Measurements from ENCODE around the gene LGALS4.
"Not testable (repeated sequence)": the region's sequence is repeated elsewhere in the genome, so short reads cannot be mapped to it uniquely, and the experiment has no call there.

The LGALS4 gene

GRCh38 chr19:38765214-38765613, 47.5 kb downstream of the LGALS4 start:
- Histone ChIP-seq H3K27ac (ENCODE audit: insufficient read depth in 1 of 2, low read depth in 1 of 2, low read length in 2 of 2, poor library complexity in 1 of 2, severe bottlenecking in 2 of 2) (no peak overlapping the region), H3K27me3 (replicated peaks in 2 of 5; ENCODE audit: control insufficient read depth in 4 of 5, insufficient read depth in 5 of 5, low read length in 4 of 5) (no peaks in the 10 kb centered on the region), H3K9me3 (ENCODE audit: control extremely low read depth in 1 of 5, control insufficient read depth in 4 of 5, insufficient read depth in 2 of 5, low read depth in 1 of 5, low read length in 4 of 5) (no peaks in the 10 kb centered on the region), H3K4me1 (ENCODE audit: control extremely low read depth in 1 of 4, control insufficient read depth in 4 of 4, insufficient read depth in 4 of 4, low read length in 3 of 4) (peaks cover 0 to 9% (median 5%) of the 10 kb centered on the region in 4 experiments), H3K4me3 (ENCODE audit: control insufficient read depth in 1 of 7, extremely low read depth in 1 of 7, insufficient read depth in 4 of 7, low read depth in 2 of 7, low read length in 6 of 7) (no peak overlapping the region), H3K36me3 (ENCODE audit: control insufficient read depth in 4 of 4, insufficient read depth in 4 of 4, low read length in 3 of 4) (no peaks in the 10 kb centered on the region)
- no CpG with 5 or more reads among the region's 2 CpGs for WGBS (ENCODE audit: insufficient coverage)
- DNase-seq, result no peak
- ChIA-PET CTCF (no interaction called here), POLR2A (no interaction called here)

GRCh38 chr19:38763795-38764220, 48.9 kb downstream of the LGALS4 start:
- Histone ChIP-seq H3K4me1 (ENCODE audit: control extremely low read depth in 1 of 4, control insufficient read depth in 4 of 4, insufficient read depth in 4 of 4, low read length in 3 of 4) (no peaks in the 10 kb centered on the region), H3K36me3 (ENCODE audit: control insufficient read depth in 4 of 4, insufficient read depth in 4 of 4, low read length in 3 of 4) (no peaks in the 10 kb centered on the region), H3K27ac (ENCODE audit: insufficient read depth in 1 of 2, low read depth in 1 of 2, low read length in 2 of 2, poor library complexity in 1 of 2, severe bottlenecking in 2 of 2) (no peak overlapping the region), H3K9me3 (ENCODE audit: control extremely low read depth in 1 of 5, control insufficient read depth in 4 of 5, insufficient read depth in 2 of 5, low read depth in 1 of 5, low read length in 4 of 5) (no peaks in the 10 kb centered on the region), H3K27me3 (replicated peaks in 2 of 5; ENCODE audit: control insufficient read depth in 4 of 5, insufficient read depth in 5 of 5, low read length in 4 of 5) (no peaks in the 10 kb centered on the region), H3K4me3 (ENCODE audit: control insufficient read depth in 1 of 7, extremely low read depth in 1 of 7, insufficient read depth in 4 of 7, low read depth in 2 of 7, low read length in 6 of 7) (no peak overlapping the region)
- ChIA-PET POLR2A (no interaction called here), CTCF (no interaction called here)
- WGBS (ENCODE audit: insufficient coverage), result 93% methylated on average over 3 of the region's 3 CpGs
- DNase-seq, result no peak

GRCh38 chr19:38761884-38762389, 50.8 kb downstream of the LGALS4 start:
- WGBS (ENCODE audit: insufficient coverage), result 91% methylated on average over 5 of the region's 9 CpGs
- POLR2A ChIA-PET, result not testable (repeated sequence)

GRCh38 chr19:38760805-38761517, 51.8 kb downstream of the LGALS4 start:
- DNase-seq; H3K9me3 ChIP-seq (ENCODE audit: control extremely low read depth in 1 of 5, control insufficient read depth in 4 of 5, insufficient read depth in 2 of 5, low read depth in 1 of 5, low read length in 4 of 5); H3K4me1 ChIP-seq (ENCODE audit: control extremely low read depth in 1 of 4, control insufficient read depth in 4 of 4, insufficient read depth in 4 of 4, low read length in 3 of 4); H3K27me3 ChIP-seq (replicated peaks in 2 of 5; ENCODE audit: control insufficient read depth in 4 of 5, insufficient read depth in 5 of 5, low read length in 4 of 5); H3K27ac ChIP-seq (ENCODE audit: insufficient read depth in 1 of 2, low read depth in 1 of 2, low read length in 2 of 2, poor library complexity in 1 of 2, severe bottlenecking in 2 of 2); H3K36me3 ChIP-seq (ENCODE audit: control insufficient read depth in 4 of 4, insufficient read depth in 4 of 4, low read length in 3 of 4); H3K4me3 ChIP-seq (ENCODE audit: control insufficient read depth in 1 of 7, extremely low read depth in 1 of 7, insufficient read depth in 4 of 7, low read depth in 2 of 7, low read length in 6 of 7); POLR2A ChIA-PET: not testable (repeated sequence)
- CTCF ChIA-PET, result interaction anchor here (1.2 to 1.8 kb wide), 3 partner anchors 9 to 126 kb away, joined by 3 to 9 read pairs (median 6); no protein-coding TSS in a partner anchor
- WGBS (ENCODE audit: insufficient coverage), result no CpG with 5 or more reads among the region's 6 CpGs

More at GRCh38 chr19:38761884-38762389, 50.8 kb downstream of the LGALS4 start:
- H3K27me3 ChIP-seq (replicated peaks in 2 of 5; ENCODE audit: control insufficient read depth in 4 of 5, insufficient read depth in 5 of 5, low read length in 4 of 5); H3K4me3 ChIP-seq (ENCODE audit: control insufficient read depth in 1 of 7, extremely low read depth in 1 of 7, insufficient read depth in 4 of 7, low read depth in 2 of 7, low read length in 6 of 7); DNase-seq; H3K9me3 ChIP-seq (ENCODE audit: control extremely low read depth in 1 of 5, control insufficient read depth in 4 of 5, insufficient read depth in 2 of 5, low read depth in 1 of 5, low read length in 4 of 5); H3K27ac ChIP-seq (ENCODE audit: insufficient read depth in 1 of 2, low read depth in 1 of 2, low read length in 2 of 2, poor library complexity in 1 of 2, severe bottlenecking in 2 of 2); H3K36me3 ChIP-seq (ENCODE audit: control insufficient read depth in 4 of 4, insufficient read depth in 4 of 4, low read length in 3 of 4); H3K4me1 ChIP-seq (ENCODE audit: control extremely low read depth in 1 of 4, control insufficient read depth in 4 of 4, insufficient read depth in 4 of 4, low read length in 3 of 4): not testable (repeated sequence)
- CTCF ChIA-PET, result interaction anchor here (0.9 to 1.8 kb wide), 2 partner anchors 14 to 28 kb away, joined by 3 to 6 read pairs; no protein-coding TSS in a partner anchor

- H3K4me1 ChIP-seq (ENCODE audit: control extremely low read depth in 1 of 4, control insufficient read depth in 4 of 4, insufficient read depth in 4 of 4, low read length in 3 of 4), result no peaks in the 10 kb centered on the region
- no peak overlapping the region for H3K27ac ChIP-seq (ENCODE audit: insufficient read depth in 1 of 2, low read depth in 1 of 2, low read length in 2 of 2, poor library complexity in 1 of 2, severe bottlenecking in 2 of 2)
- H3K4me3 ChIP-seq (ENCODE audit: control insufficient read depth in 1 of 7, extremely low read depth in 1 of 7, insufficient read depth in 4 of 7, low read depth in 2 of 7, low read length in 6 of 7), result no peak overlapping the region
- WGBS (ENCODE audit: insufficient coverage), result 84% methylated on average over 8 of the region's 10 CpGs
- H3K36me3 ChIP-seq (ENCODE audit: control insufficient read depth in 4 of 4, insufficient read depth in 4 of 4, low read length in 3 of 4), result no peaks in the 10 kb centered on the region
- H3K27me3 ChIP-seq (replicated peaks in 2 of 5; ENCODE audit: control insufficient read depth in 4 of 5, insufficient read depth in 5 of 5, low read length in 4 of 5), result no peaks in the 10 kb centered on the region
- no peak for DNase-seq
- POLR2A ChIA-PET, result no interaction called here
- CTCF ChIA-PET, result no interaction called here
- peaks cover 0 to 4% (median 0%) of the 10 kb centered on the region in 5 experiments for H3K9me3 ChIP-seq (ENCODE audit: control extremely low read depth in 1 of 5, control insufficient read depth in 4 of 5, insufficient read depth in 2 of 5, low read depth in 1 of 5, low read length in 4 of 5)
Observed at GRCh38 chr19:38759590-38760003, 53.1 kb downstream of the LGALS4 start.

GRCh38 chr19:38754196-38754595, 58.5 kb downstream of the LGALS4 start:
- H3K36me3 ChIP-seq (ENCODE audit: control insufficient read depth in 4 of 4, insufficient read depth in 4 of 4, low read length in 3 of 4); POLR2A ChIA-PET; H3K27ac ChIP-seq (ENCODE audit: insufficient read depth in 1 of 2, low read depth in 1 of 2, low read length in 2 of 2, poor library complexity in 1 of 2, severe bottlenecking in 2 of 2); H3K9me3 ChIP-seq (ENCODE audit: control extremely low read depth in 1 of 5, control insufficient read depth in 4 of 5, insufficient read depth in 2 of 5, low read depth in 1 of 5, low read length in 4 of 5); H3K27me3 ChIP-seq (replicated peaks in 2 of 5; ENCODE audit: control insufficient read depth in 4 of 5, insufficient read depth in 5 of 5, low read length in 4 of 5); CTCF ChIA-PET; H3K4me3 ChIP-seq (ENCODE audit: control insufficient read depth in 1 of 7, extremely low read depth in 1 of 7, insufficient read depth in 4 of 7, low read depth in 2 of 7, low read length in 6 of 7); DNase-seq; H3K4me1 ChIP-seq (ENCODE audit: control extremely low read depth in 1 of 4, control insufficient read depth in 4 of 4, insufficient read depth in 4 of 4, low read length in 3 of 4): not testable (repeated sequence)
- WGBS (ENCODE audit: insufficient coverage), result no CpG with 5 or more reads among the region's 2 CpGs

GRCh38 chr19:38753783-38754182, 59.0 kb downstream of the LGALS4 start:
- H3K27ac ChIP-seq (ENCODE audit: insufficient read depth in 1 of 2, low read depth in 1 of 2, low read length in 2 of 2, poor library complexity in 1 of 2, severe bottlenecking in 2 of 2); H3K9me3 ChIP-seq (ENCODE audit: control extremely low read depth in 1 of 5, control insufficient read depth in 4 of 5, insufficient read depth in 2 of 5, low read depth in 1 of 5, low read length in 4 of 5); H3K27me3 ChIP-seq (replicated peaks in 2 of 5; ENCODE audit: control insufficient read depth in 4 of 5, insufficient read depth in 5 of 5, low read length in 4 of 5); DNase-seq; H3K4me3 ChIP-seq (ENCODE audit: control insufficient read depth in 1 of 7, extremely low read depth in 1 of 7, insufficient read depth in 4 of 7, low read depth in 2 of 7, low read length in 6 of 7); POLR2A ChIA-PET; H3K36me3 ChIP-seq (ENCODE audit: control insufficient read depth in 4 of 4, insufficient read depth in 4 of 4, low read length in 3 of 4); H3K4me1 ChIP-seq (ENCODE audit: control extremely low read depth in 1 of 4, control insufficient read depth in 4 of 4, insufficient read depth in 4 of 4, low read length in 3 of 4); CTCF ChIA-PET: not testable (repeated sequence)
- WGBS (ENCODE audit: insufficient coverage), result 93% methylated on average over 2 of the region's 3 CpGs

Data from common myeloid progenitor, CD34-positive (primary cell).